ENCODE results near the gene PRSS22. TPM values are rescaled to one million over a fixed set of nuclear protein-coding genes. Genes with fewer than 3 reads are reported as not detected.

PRSS22 gene
- total RNA-seq, 1 experiment from 2014 or later, result not detected

GRCh38 chr16:2855536-2855935, 2.4 kb downstream of the PRSS22 start:
- in situ Hi-C loops (cut with HindIII; ENCODE audit: low sequenced_read_pairs), result no loop called here

GRCh38 chr16:2854700-2855309, 3.2 kb downstream of the PRSS22 start:
- in situ Hi-C loops (cut with HindIII; ENCODE audit: low sequenced_read_pairs), result no loop called here
- no peak for DNase-seq (ENCODE audit: low spot score)

More at GRCh38 chr16:2855536-2855935, 2.4 kb downstream of the PRSS22 start:
- DNase-seq (ENCODE audit: low spot score), result no peak

DNA sequence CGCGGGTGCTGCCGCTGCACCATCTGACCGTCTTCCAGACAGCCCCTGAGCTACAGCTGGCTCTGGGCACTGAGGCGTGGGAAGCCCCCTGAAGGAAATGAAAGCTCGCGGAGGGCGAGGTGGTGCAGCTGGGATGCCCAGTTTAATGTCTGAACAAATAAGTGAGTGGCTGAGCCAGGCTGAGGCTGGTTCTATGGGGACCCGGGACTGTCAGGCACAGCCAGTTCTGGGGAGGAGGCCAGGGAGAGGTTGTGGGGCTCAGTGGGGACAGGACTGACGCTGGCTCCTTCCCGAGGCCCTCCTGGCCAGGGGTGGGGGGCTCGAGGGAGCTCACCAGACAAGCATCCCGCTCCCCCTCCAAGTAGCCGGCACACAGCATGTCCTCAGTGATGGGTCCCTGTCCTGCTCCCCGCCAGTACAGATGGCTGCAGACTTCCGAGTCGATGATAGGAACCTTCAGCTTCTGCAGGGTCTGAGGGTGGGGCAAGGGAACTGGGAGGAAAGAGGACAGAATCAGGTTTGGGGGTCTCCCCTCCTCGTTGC, 4.4 kb downstream of the PRSS22 start:
- in situ Hi-C loops (cut with HindIII; ENCODE audit: low sequenced_read_pairs), result no loop called here
- DNase-seq (ENCODE audit: low spot score), result no peak

- DNase-seq (ENCODE audit: low spot score), result no peak
- in situ Hi-C loops (cut with HindIII; ENCODE audit: low sequenced_read_pairs), result no loop called here
Observed at GRCh38 chr16:2852731-2853507, 5.1 kb downstream of the PRSS22 start.

DNA sequence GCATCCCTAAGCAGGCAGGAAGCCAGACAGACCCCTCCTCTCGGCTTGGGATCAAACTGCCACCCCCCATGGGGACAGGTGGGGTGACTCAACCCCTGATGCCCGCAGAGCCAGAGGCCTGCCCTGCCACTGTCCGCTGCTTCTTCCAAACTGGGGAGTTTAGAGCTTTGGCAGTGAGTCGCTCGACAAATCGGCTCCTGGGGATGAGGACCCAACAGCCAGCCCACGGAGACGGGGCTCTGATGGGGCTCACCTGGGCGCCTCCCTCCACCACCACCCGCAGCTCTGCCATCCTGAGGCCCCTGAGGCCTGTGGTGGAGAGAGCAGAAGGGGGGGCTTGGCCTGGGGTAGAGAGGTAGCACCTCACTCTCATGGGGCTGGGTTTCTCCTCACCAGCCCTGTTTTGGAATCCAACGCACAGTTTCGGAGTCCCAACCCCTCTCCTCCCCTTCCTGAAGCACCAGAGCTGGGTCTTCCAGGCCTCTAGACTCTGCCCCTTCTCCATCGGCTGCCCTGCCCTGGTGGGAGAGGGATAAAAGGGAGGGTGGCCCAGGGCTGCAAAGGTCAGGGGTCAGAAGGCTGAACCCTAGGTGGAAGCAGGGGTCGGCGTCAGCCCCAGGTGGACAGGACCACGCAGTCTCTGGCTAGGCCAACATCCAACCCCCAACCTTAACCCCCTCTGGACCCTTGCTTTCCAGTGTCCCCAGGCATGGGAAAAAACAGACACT, 5.8 kb downstream of the PRSS22 start:
- in situ Hi-C loops (cut with HindIII; ENCODE audit: low sequenced_read_pairs), result no loop called here
- DNase-seq (ENCODE audit: low spot score), result no peak

DNA sequence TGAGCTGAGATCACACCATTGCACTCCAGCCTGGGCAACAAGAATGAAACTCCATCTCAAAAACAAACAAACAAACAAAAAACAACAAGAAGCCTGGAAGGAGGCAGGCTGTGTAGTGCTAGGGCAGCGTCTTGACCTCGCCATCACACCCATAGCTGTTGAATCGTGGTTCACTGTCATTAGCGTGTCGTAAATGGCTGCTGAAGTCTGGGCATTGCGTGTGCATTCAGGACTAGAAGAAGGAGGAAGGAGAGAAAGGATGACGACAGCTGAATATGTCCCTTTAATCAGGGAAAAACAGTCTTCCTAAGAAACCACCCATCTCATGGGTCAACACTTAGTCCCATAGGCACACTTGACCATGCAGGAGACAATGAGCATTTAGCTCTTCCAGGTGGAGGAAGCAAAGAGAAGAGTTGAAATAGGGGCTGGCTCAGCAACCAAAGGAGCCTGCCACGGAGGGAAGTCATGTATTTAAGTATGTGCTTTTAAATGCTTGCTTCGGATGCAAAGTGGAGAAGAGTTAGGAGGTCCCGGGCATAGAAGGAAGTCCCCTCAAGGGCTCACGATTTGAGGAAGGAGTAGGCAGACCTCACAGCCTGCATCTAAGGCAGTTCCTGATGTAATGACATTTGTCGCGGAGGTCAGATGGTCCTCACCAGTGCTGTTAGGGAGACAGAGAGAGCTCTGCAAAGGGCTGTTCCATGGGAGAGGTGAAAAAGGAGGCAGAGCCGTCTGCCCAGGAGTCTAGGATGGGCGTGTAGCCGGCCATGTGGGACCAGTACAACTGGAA, 8.8 kb downstream of the PRSS22 start:
- DNase-seq (ENCODE audit: low spot score), result no peak
- in situ Hi-C loops (cut with HindIII; ENCODE audit: low sequenced_read_pairs), result no loop called here

DNA sequence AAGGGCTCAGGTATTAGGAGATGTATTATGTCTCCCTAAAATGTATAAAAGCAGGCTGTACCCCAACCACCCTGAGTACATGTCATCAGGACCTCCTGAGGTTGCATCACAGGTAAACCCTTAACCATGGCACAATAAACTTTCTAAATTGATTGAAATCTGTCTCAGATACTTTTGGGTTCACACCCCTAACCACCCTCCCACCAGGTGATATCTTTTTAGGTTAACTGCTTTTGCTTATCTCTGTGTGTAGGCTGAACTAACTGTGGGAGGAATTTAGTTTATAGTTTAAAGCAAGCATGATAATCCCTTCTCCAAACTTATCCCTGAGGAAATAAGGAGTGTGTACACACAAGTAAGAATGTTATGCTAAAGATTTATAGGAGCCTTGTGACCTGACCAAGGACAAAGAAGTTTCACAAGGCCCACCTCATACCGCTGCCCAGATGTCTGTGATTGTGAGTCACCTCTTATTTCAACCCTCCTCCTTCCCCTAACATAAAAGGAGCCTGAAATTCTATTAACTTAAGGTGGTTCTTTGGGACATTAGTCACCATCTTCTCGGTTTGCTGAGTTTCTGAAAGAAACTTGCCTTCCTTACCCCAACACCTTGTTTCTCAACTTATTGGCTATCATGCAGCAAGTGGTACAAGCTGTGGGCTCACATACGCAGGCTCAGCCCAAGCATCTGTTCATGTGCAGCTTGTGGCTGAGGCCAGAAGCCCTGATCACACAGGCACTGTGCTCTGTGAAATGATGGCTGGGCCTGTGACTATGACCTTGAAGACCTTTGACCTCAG, 11.3 kb downstream of the PRSS22 start:
- in situ Hi-C loops (cut with HindIII; ENCODE audit: low sequenced_read_pairs), result no loop called here
- DNase-seq (ENCODE audit: low spot score), result no peak

DNA sequence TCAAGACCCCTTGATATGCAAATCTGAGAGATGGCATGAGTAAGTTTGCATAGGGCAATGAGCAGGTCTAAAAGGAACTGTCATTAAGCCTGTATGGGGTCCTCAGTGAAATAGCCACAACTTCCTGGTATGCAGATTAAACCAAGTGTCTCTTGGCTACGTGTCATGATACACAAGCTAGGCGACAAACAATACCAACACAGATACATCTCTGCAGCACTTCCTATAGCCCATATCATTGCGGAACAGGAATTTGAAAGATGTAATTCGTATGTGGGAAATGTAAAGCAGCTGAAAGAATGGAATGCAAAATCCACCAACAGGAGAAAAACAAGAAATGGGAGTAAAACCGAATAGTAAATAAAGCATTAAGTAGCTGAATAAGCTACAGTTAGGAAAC, 12.9 kb downstream of the PRSS22 start:
- in situ Hi-C loops (cut with HindIII; ENCODE audit: low sequenced_read_pairs), result no loop called here

GRCh38 chr16:2843526-2843925, 14.4 kb downstream of the PRSS22 start:
- DNase-seq (ENCODE audit: low spot score), result no peak
- in situ Hi-C loops (cut with HindIII; ENCODE audit: low sequenced_read_pairs), result no loop called here

More for the DNA sequence above, 12.9 kb downstream of the PRSS22 start:
- DNase-seq (ENCODE audit: low spot score), result no peak

GRCh38 chr16:2842340-2843000, 15.5 kb downstream of the PRSS22 start:
- in situ Hi-C loops (cut with HindIII; ENCODE audit: low sequenced_read_pairs), result no loop called here
- peak; percentile 63 for DNase-seq (ENCODE audit: low spot score)

DNA sequence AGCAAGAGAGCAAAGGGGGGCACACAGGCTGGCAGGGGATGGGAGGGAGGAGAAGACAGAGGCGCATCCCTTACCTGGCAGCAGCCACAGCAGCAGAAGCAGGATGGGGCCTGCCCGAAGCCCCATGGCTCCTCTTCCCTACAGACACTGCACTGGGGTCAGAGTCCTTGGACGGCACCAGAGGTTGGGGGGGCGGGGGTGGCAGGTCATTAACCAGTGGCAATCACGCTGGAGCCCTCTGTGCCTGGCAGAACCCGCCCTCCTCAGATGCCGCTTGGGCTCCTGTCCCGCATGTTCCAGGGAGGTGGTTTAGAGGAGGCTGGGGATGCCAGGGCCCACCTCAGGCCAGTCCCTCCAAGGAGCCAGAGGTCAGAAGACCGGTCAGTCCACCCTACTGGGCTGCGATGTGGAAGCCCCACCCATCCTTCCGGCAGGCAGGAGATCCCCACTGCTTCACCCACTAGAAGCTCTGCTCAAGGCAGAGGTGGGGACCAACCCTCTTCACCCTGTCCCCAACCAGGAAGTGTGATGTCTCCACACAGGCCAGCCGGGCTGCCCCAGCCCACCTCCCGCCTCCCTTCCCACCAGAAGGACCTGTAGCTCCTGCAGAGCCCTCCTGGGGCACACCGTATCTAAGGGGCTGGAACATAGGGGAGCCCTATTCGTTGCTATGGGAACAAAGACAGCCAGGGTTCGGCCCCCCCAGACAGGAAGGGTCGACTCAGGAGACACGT, 16.2 kb downstream of the PRSS22 start:
- DNase-seq (ENCODE audit: low spot score), result no peak
- in situ Hi-C loops (cut with HindIII; ENCODE audit: low sequenced_read_pairs), result no loop called here

GRCh38 chr16:2840914-2841313, 17.1 kb downstream of the PRSS22 start:
- in situ Hi-C loops (cut with HindIII; ENCODE audit: low sequenced_read_pairs), result no loop called here
- DNase-seq (ENCODE audit: low spot score), result no peak

DNA sequence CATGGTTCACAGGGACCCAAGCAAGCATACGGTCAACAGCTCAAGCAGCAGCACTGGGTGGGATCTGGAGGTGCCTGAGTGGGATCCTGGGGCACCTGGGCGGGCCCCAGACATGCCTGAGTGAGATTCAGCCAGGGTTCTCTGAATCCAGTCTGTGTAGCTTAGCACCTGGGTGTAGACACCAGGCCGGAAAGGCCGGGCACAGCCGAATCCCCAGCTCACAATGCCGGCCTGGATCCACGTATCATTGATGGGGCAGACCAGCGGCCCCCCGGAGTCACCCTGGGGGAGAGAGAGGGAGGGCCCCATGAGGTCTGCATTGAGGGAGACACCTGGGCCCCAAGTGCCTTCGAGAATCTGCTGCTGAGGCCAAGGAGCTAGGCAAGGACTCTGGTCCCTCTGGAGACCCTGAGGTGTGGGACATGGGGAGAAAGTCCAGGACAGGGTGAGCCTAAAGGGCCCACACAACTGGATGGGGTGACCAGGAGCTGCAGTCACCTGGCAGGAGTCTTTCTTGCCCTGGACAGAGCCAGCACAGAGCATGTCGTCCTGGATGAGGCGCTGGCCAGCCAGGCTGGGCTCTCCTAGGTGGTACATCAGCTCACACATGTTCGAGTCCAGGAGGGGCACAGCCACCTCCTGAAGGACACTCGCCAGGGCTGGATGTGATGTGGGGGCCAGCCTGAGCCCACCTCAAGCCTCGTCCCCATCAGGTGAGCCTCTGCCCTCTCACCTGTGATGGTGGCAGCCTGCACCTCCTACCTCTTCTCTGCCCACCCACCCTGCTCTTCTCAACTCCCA, 18.1 kb downstream of the PRSS22 start:
- in situ Hi-C loops (cut with HindIII; ENCODE audit: low sequenced_read_pairs), result no loop called here

GRCh38 chr16:2838928-2839327, 19.0 kb downstream of the PRSS22 start:
- in situ Hi-C loops (cut with HindIII; ENCODE audit: low sequenced_read_pairs), result no loop called here
- DNase-seq (ENCODE audit: low spot score), result peak; percentile 74

More for the DNA sequence above, 18.1 kb downstream of the PRSS22 start:
- DNase-seq (ENCODE audit: low spot score), result no peak

GRCh38 chr16:2836646-2837508, 21.1 kb downstream of the PRSS22 start:
- no peak for DNase-seq (ENCODE audit: low spot score)
- in situ Hi-C loops (cut with HindIII; ENCODE audit: low sequenced_read_pairs), result no loop called here

Measured in G401 (cell line).